BJ (cell line): ENCODE measurements around the gene GPHB5. TPM values are rescaled to one million over a fixed set of nuclear protein-coding genes. Genes with fewer than 3 reads are reported as not detected.
"Not testable (repeated sequence)": the region's sequence is repeated elsewhere in the genome, so short reads cannot be mapped to it uniquely, and the experiment has no call there.

Experiments
- CTCF ChIA-PET: fragments of 350-600 bp; formaldehyde crosslinking; extraction: SDS; loops from one replicate; lab custom pipeline; 2021; ENCODE audit warnings: antibody characterized with exemption, inconsistent platforms; lab: Yijun Ruan, JAX
- POLR2A ChIA-PET: fragments of 300-600 bp; sonication (Branson Sonifier 250); formaldehyde crosslinking; extraction: SDS; loops from one replicate; lab custom pipeline; 2021; ENCODE audit warnings: antibody characterized with exemption; lab: Charles Lee
- DNase-seq: peaks from one replicate; pipeline ENCODE4 v3.0.0-alpha.2; 2011; ENCODE audit warnings: low read depth
- H3K27me3 ChIP-seq: 2 replicates; pipeline ENCODE4 v1.6.0; 2011; ENCODE audit warnings: low read length; ENCODE audit not compliant: control insufficient read depth, insufficient read depth
- H3K36me3 ChIP-seq: 2 replicates; pipeline ENCODE4 v1.5.1; 2011; ENCODE audit warnings: low read length; ENCODE audit not compliant: control insufficient read depth, insufficient read depth
- H3K4me3 ChIP-seq: 2 replicates; pipeline ENCODE4 v1.5.1; 2011; ENCODE audit warnings: low read depth, mild to moderate bottlenecking, control low read depth, low read length
- CTCF ChIP-seq: IDR thresholded peaks from 2 replicates; pipeline ENCODE4 v1.5.1; 2011; ENCODE audit warnings: low read depth, mild to moderate bottlenecking, control low read depth, inconsistent platforms, low read length, moderate library complexity; ENCODE audit not compliant: insufficient read depth
- polyA plus RNA-seq: library from polyadenylated mRNA; depleted of rRNA; stranded (reverse); fragments of >200 nt; gene quantifications from 2 replicates; pipeline ENCODE4 v1.2.3, GENCODE V29; 2011

The GPHB5 gene
- polyA plus RNA-seq, 1 experiment: not detected

- TF ChIP-seq CTCF: no peak
- H3K4me3 ChIP-seq: no peak overlapping the region
- no peak for DNase-seq
Measured at GRCh38 chr14:63286071-63286470, 32.7 kb downstream of the GPHB5 start.

GRCh38 chr14:63283884-63284248 lies 34.9 kb downstream of the GPHB5 start:
- ChIA-PET CTCF (interaction anchor here (0.9 to 2.0 kb wide), 4 partner anchors 9 to 1121 kb away, joined by 3 to 6 read pairs (median 4); no protein-coding TSS in a partner anchor), POLR2A (no interaction called here)
- no peak overlapping the region for H3K4me3 ChIP-seq
- no peak for DNase-seq
- H3K36me3 ChIP-seq: no peaks in the 10 kb centered on the region
- TF ChIP-seq CTCF: no peak
- no peaks in the 10 kb centered on the region for H3K27me3 ChIP-seq

More at GRCh38 chr14:63286071-63286470, 32.7 kb downstream of the GPHB5 start:
- no peaks in the 10 kb centered on the region for H3K27me3 ChIP-seq
- POLR2A ChIA-PET: no interaction called here
- H3K36me3 ChIP-seq: peaks cover 2% of the 10 kb centered on the region
- CTCF ChIA-PET: no interaction called here

- TF ChIP-seq CTCF: no peak
- Histone ChIP-seq H3K36me3 (no peaks in the 10 kb centered on the region), H3K4me3 (no peak overlapping the region), H3K27me3 (no peaks in the 10 kb centered on the region)
- CTCF ChIA-PET: interaction anchor here (0.9 to 2.0 kb wide), 4 partner anchors 8 to 1120 kb away, joined by 3 to 6 read pairs (median 4); no protein-coding TSS in a partner anchor
- POLR2A ChIA-PET: no interaction called here
- DNase-seq: no peak
Measured at GRCh38 chr14:63282997-63283883, 35.5 kb downstream of the GPHB5 start.

GRCh38 chr14:63279933-63280332 lies 38.8 kb downstream of the GPHB5 start:
- H3K36me3 ChIP-seq, DNase-seq, H3K4me3 ChIP-seq, H3K27me3 ChIP-seq: not testable (repeated sequence)
- ChIA-PET CTCF (interaction anchor here (0.8 kb wide), 1 partner anchor 1101 kb away, joined by 3 read pairs; no protein-coding TSS in a partner anchor), POLR2A (interaction anchor here (0.6 kb wide), 1 partner anchor 1099 kb away, joined by 4 read pairs; no protein-coding TSS in a partner anchor)

GRCh38 chr14:63277591-63278183 lies 41.0 kb downstream of the GPHB5 start:
- ChIA-PET POLR2A (no interaction called here), CTCF (interaction anchor here (0.6 to 3.6 kb wide), 23 partner anchors 10 to 1357 kb away, joined by 3 to 46 read pairs (median 4); partner anchors contain the start of gene RHOJ)
- no peak for DNase-seq
- no peak for TF ChIP-seq CTCF
- H3K27me3 ChIP-seq: no peaks in the 10 kb centered on the region
- H3K36me3 ChIP-seq: no peaks in the 10 kb centered on the region
- no peak overlapping the region for H3K4me3 ChIP-seq
